Testis (tissue), 3 donors: ENCODE measurements around the gene HPCA. TPM values are rescaled to one million over a fixed set of nuclear protein-coding genes. Genes with fewer than 3 reads are reported as not detected.

Experiments
- DNase-seq: peaks from one replicate; pipeline ENCODE4 v3.0.0-alpha.2; 2019
- H3K27ac ChIP-seq, 2 donors: fragments of 200-600 bp; sonication (generic); one replicate each; pipeline ENCODE4 v1.5.1; 2019
- H3K27me3 ChIP-seq: fragments of 200-600 bp; sonication (generic); one replicate; pipeline ENCODE4 v1.5.1; 2019
- H3K36me3 ChIP-seq: fragments of 200-600 bp; sonication (generic); one replicate; pipeline ENCODE4 v1.5.1; 2017; ENCODE audit warnings: low read depth; ENCODE audit errors: missing control alignments
- H3K4me1 ChIP-seq: fragments of 200-600 bp; sonication (generic); one replicate; pipeline ENCODE4 v1.5.1; 2019
- H3K4me3 ChIP-seq, 2 donors: fragments of 200-600 bp; sonication (generic); one replicate each; pipeline ENCODE4 v1.5.1; 2017 to 2019
- H3K9me3 ChIP-seq: fragments of 200-600 bp; sonication (generic); one replicate; pipeline ENCODE4 v1.5.1; 2017
- POLR2A ChIP-seq: fragments of 450-650 bp; IDR thresholded peaks from one replicate; pipeline ENCODE4 v1.6.1; 2017; ENCODE audit warnings: antibody characterized with exemption, mild to moderate bottlenecking, moderate library complexity
- WGBS, 2 donors: methylation state at CpG; one replicate each; pipeline ENCODE4 v1.1.5; 2018; 5-methylcytosine and 5-hydroxymethylcytosine counted together
- intact Hi-C: fragments of 100-400 bp; cut with DNase I; formaldehyde crosslinking; loops from one replicate; pipeline ENCODE4 v1.15.1; 2023; ENCODE audit warnings: low total_unique reads
- polyA plus RNA-seq: library from polyadenylated mRNA; stranded (reverse); fragments of 350-450 nt; fragmentation: Illumina TruSeq; extraction: RNeasy Lipid Tissue Mini Kit (QIAGEN cat#74804); gene quantifications from one replicate; pipeline ENCODE4 v1.2.3, GENCODE V29; 2014; ENCODE audit warnings: low read depth, low replicate concordance; ENCODE audit not compliant: insufficient read depth
- total RNA-seq, 2 donors: library from RNA; depleted of rRNA; stranded (reverse); fragments of >200 nt; gene quantifications; one replicate each; pipeline ENCODE4 v1.2.3, GENCODE V29; 2016
- TF ChIP-seq, protein P1 (sequence below), 3 experiments: fragments of 450-650 bp in 2 of 3; fragments of 200-600 bp in 1 of 3; sonication (generic) in 1 of 3; IDR thresholded peaks; one replicate each; pipeline ENCODE4 v1.5.1; 2016 to 2019; ENCODE audit warnings: antibody characterized with exemption in 3 of 3, mild to moderate bottlenecking in 2 of 3, moderate library complexity in 1 of 3

Gene HPCA
- total and polyA plus RNA-seq, 3 donors from 2014 or later: 1.7 to 8.8 (median 6.1) TPM

- Histone ChIP-seq H3K4me1 (peaks cover 28% of the 10 kb centered on the region), H3K4me3 (no peak overlapping the region), H3K27me3 (no peaks in the 10 kb centered on the region), H3K9me3 (no peaks in the 10 kb centered on the region), H3K36me3 (no peaks in the 10 kb centered on the region), H3K27ac (no peak overlapping the region)
- TF ChIP-seq, protein P1, sequence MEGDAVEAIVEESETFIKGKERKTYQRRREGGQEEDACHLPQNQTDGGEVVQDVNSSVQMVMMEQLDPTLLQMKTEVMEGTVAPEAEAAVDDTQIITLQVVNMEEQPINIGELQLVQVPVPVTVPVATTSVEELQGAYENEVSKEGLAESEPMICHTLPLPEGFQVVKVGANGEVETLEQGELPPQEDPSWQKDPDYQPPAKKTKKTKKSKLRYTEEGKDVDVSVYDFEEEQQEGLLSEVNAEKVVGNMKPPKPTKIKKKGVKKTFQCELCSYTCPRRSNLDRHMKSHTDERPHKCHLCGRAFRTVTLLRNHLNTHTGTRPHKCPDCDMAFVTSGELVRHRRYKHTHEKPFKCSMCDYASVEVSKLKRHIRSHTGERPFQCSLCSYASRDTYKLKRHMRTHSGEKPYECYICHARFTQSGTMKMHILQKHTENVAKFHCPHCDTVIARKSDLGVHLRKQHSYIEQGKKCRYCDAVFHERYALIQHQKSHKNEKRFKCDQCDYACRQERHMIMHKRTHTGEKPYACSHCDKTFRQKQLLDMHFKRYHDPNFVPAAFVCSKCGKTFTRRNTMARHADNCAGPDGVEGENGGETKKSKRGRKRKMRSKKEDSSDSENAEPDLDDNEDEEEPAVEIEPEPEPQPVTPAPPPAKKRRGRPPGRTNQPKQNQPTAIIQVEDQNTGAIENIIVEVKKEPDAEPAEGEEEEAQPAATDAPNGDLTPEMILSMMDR (IDR thresholded peaks at IDR 0.05): peak; percentile 83 to 90 (median 85)
- TF ChIP-seq POLR2A: no peak
- intact Hi-C loops: loop anchor here (10.0 kb wide), 1 partner anchor 92 kb away; no protein-coding TSS in a partner anchor
- peak; percentile 83 for DNase-seq
- WGBS, 2 donors: 40 to 47% methylated on average over 8 to 16 of the region's 16 CpGs
Observed at GRCh38 chr1:32876341-32877210, 9.7 kb upstream of the HPCA start.

DNA sequence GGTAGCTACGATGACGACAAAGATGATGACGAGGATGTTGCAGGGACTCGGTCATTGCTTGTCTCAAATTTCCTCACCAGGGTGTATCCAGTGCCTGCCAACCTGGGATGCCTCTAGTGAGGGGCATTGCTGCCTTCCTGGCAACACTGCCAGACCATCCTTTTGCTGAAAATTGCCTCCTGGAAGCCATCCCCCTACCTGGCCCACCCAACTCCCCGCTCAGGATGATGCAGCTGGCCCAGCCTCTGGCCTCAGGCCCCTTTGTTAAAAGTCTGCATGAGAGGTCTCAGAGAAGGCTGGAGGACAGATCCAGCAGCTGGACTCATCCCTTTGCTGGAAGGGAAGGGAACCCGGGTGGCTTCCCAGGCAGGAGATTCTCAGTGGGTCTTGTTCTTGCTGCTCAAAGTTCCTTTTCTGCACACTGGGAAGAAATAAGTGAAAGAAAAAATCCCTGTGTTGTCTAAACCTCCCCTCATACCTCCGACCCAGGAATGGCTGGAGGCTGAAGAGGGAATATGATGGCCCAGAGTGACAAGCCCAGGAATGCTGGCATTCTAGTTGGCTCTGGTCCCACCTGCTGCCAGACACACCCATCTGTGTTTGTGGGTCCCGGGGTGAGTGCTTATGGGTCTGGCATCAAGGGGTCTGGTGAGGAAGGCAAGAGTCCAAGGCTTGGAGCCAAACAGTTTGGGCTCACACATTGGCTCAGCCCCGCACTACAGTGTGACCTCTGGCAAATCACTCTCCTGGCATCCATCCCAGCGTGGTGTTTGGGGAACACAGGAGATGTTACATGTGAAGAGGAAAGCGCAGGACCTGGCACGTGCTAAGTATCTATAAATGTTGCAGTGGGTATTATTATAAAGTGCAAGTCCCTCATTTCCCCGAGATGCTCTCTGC lies 8.8 kb upstream of the HPCA start:
- H3K36me3 ChIP-seq: no peaks in the 10 kb centered on the region
- H3K4me3 ChIP-seq: no peak overlapping the region
- no peak overlapping the region for H3K27ac ChIP-seq
- DNase-seq: no peak
- WGBS, 2 donors: 68 to 73% methylated on average over 13 of the region's 13 CpGs
- no peaks in the 10 kb centered on the region for H3K27me3 ChIP-seq
- no peak for TF ChIP-seq POLR2A
- TF ChIP-seq, protein P1 (IDR thresholded peaks at IDR 0.05): no peak
- intact Hi-C loops: loop anchor here (10.0 kb wide), 1 partner anchor 93 kb away; no protein-coding TSS in a partner anchor
- H3K4me1 ChIP-seq: peaks cover 22% of the 10 kb centered on the region
- H3K9me3 ChIP-seq: no peaks in the 10 kb centered on the region

- intact Hi-C loops: loop anchor here (10.0 kb wide), 1 partner anchor 93 kb away; no protein-coding TSS in a partner anchor
- Histone ChIP-seq H3K9me3 (no peaks in the 10 kb centered on the region), H3K4me1 (peaks cover 18% of the 10 kb centered on the region), H3K27me3 (no peaks in the 10 kb centered on the region), H3K4me3 (no peak overlapping the region), H3K36me3 (no peaks in the 10 kb centered on the region), H3K27ac (no peak overlapping the region)
- 69 to 70% methylated on average over 4 to 6 of the region's 6 CpGs for WGBS, 2 donors
- TF ChIP-seq, protein P1 (IDR thresholded peaks at IDR 0.05): no peak
- TF ChIP-seq POLR2A: no peak
- no peak for DNase-seq
Observed at GRCh38 chr1:32878183-32878582, 8.1 kb upstream of the HPCA start.

GRCh38 chr1:32878637-32879041 lies 7.7 kb upstream of the HPCA start:
- intact Hi-C loops: loop anchor here (10.0 kb wide), 1 partner anchor 94 kb away; no protein-coding TSS in a partner anchor
- no peak overlapping the region for H3K4me3 ChIP-seq
- 90 to 100% methylated on average over 1 to 5 of the region's 5 CpGs for WGBS, 2 donors
- no peak overlapping the region for H3K27ac ChIP-seq
- TF ChIP-seq, protein P1 (IDR thresholded peaks at IDR 0.05): no peak
- TF ChIP-seq POLR2A: no peak
- no peaks in the 10 kb centered on the region for H3K27me3 ChIP-seq
- peaks cover 18% of the 10 kb centered on the region for H3K4me1 ChIP-seq
- no peaks in the 10 kb centered on the region for H3K9me3 ChIP-seq
- no peaks in the 10 kb centered on the region for H3K36me3 ChIP-seq
- no peak for DNase-seq
